Tibial artery (tissue), 4 donors: Measurements from ENCODE around the gene SMDT1.
"Not testable (repeated sequence)": the region's sequence is repeated elsewhere in the genome, so short reads cannot be mapped to it uniquely, and the experiment has no call there.

Source experiments
- DNase-seq, 2 donors: peaks; one replicate each; pipeline ENCODE4 v3.0.0-alpha.2; 2019
- H3K27ac ChIP-seq, 2 donors: fragments of 200-600 bp; sonication (generic) in 1 of 2; 1 replicate in 1 of 2; 2 replicates in 1 of 2; pipeline ENCODE4 v1.5.1; 2018 to 2019; ENCODE audit warnings: mild to moderate bottlenecking in 1 of 2
- H3K27me3 ChIP-seq, 2 donors: fragments of 200-600 bp; sonication (generic) in 1 of 2; one replicate each; pipeline versions ENCODE4 v1.5.1 to v1.6.0; 2016 to 2019
- H3K36me3 ChIP-seq, 3 donors: fragments of 200-600 bp; sonication (generic) in 2 of 3; one replicate each; pipeline ENCODE4 v1.5.1; 2016 to 2019; ENCODE audit warnings: mild to moderate bottlenecking in 2 of 3
- H3K4me1 ChIP-seq, 4 donors: fragments of 200-600 bp; sonication (generic) in 2 of 4; 1 replicate in 3 of 4; 2 replicates in 1 of 4; pipeline ENCODE4 v1.5.1; 2016 to 2019
- H3K4me3 ChIP-seq, 2 donors: fragments of 200-600 bp; sonication (generic) in 1 of 2; 1 replicate in 1 of 2; 2 replicates in 1 of 2; pipeline ENCODE4 v1.5.1; 2018 to 2019; ENCODE audit warnings: mild to moderate bottlenecking in 2 of 2
- H3K9me3 ChIP-seq, 3 donors: fragments of 200-600 bp; sonication (generic) in 1 of 3; one replicate each; pipeline ENCODE4 v1.5.1; 2016 to 2019
- intact Hi-C: fragments of 100-400 bp; cut with DNase I; formaldehyde crosslinking; loops from one replicate; pipeline ENCODE4 v1.15.0; 2023; ENCODE audit warnings: low total_unique reads
- TF ChIP-seq, protein P1 (sequence below), 2 experiments: fragments of 200-600 bp in 1 of 2; fragments of 450-650 bp in 1 of 2; IDR thresholded peaks; one replicate each; pipeline ENCODE4 v1.5.1; 2017 to 2019; ENCODE audit warnings: antibody characterized with exemption in 2 of 2, mild to moderate bottlenecking in 1 of 2, moderate library complexity in 1 of 2

SMDT1 gene

DNA sequence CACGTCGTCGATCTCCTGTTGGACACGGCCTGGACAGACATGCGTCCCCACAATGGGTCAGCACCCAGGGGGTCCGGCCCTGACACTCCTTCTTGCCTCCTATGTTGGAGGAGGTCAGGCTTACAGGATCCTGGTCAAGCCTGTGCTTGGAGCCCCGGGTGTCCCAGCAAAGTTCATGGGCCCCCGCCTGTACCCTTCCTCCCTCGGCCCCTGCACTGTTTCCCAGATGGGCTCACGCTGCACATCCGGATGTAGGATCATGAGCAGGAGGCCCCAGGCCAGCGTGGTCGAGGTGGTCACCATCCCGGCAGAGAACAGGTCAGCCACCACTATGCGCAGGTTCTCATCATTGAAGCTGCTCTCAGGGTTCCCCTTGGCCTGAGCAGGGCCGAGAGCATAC lies 48.1 kb downstream of the SMDT1 start:
- Histone ChIP-seq H3K36me3 (no peaks in the 10 kb centered on the region), H3K27ac (no peak overlapping the region), H3K9me3 (no peaks in the 10 kb centered on the region), H3K4me1 (no peaks in the 10 kb centered on the region), H3K4me3 (no peak overlapping the region), H3K27me3 (no peaks in the 10 kb centered on the region)
- DNase-seq: no peak
- intact Hi-C loops: no loop called here
- TF ChIP-seq, protein P1, sequence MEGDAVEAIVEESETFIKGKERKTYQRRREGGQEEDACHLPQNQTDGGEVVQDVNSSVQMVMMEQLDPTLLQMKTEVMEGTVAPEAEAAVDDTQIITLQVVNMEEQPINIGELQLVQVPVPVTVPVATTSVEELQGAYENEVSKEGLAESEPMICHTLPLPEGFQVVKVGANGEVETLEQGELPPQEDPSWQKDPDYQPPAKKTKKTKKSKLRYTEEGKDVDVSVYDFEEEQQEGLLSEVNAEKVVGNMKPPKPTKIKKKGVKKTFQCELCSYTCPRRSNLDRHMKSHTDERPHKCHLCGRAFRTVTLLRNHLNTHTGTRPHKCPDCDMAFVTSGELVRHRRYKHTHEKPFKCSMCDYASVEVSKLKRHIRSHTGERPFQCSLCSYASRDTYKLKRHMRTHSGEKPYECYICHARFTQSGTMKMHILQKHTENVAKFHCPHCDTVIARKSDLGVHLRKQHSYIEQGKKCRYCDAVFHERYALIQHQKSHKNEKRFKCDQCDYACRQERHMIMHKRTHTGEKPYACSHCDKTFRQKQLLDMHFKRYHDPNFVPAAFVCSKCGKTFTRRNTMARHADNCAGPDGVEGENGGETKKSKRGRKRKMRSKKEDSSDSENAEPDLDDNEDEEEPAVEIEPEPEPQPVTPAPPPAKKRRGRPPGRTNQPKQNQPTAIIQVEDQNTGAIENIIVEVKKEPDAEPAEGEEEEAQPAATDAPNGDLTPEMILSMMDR (IDR thresholded peaks at IDR 0.05): no peak

DNA sequence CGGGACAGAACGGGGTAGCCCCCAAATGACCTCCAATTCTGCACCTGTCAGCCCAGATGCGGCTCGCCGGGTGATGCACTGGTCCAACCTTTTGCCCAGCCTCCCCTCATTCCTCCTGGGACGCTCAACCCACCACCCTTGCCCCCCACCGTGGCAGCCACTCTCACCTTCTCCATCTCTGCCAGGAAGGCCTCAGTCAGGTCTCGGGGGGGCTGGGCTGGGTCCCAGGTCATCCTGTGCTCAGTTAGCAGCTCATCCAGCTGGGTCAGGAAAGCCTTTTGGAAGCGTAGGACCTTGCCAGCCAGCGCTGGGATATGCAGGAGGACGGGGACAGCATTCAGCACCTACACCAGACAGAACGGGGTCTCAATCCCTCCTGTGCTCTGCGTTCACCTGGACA lies 48.5 kb downstream of the SMDT1 start:
- H3K9me3 ChIP-seq, H3K36me3 ChIP-seq, H3K27me3 ChIP-seq, DNase-seq, H3K27ac ChIP-seq, H3K4me3 ChIP-seq, intact Hi-C loops, H3K4me1 ChIP-seq: not testable (repeated sequence)

DNA sequence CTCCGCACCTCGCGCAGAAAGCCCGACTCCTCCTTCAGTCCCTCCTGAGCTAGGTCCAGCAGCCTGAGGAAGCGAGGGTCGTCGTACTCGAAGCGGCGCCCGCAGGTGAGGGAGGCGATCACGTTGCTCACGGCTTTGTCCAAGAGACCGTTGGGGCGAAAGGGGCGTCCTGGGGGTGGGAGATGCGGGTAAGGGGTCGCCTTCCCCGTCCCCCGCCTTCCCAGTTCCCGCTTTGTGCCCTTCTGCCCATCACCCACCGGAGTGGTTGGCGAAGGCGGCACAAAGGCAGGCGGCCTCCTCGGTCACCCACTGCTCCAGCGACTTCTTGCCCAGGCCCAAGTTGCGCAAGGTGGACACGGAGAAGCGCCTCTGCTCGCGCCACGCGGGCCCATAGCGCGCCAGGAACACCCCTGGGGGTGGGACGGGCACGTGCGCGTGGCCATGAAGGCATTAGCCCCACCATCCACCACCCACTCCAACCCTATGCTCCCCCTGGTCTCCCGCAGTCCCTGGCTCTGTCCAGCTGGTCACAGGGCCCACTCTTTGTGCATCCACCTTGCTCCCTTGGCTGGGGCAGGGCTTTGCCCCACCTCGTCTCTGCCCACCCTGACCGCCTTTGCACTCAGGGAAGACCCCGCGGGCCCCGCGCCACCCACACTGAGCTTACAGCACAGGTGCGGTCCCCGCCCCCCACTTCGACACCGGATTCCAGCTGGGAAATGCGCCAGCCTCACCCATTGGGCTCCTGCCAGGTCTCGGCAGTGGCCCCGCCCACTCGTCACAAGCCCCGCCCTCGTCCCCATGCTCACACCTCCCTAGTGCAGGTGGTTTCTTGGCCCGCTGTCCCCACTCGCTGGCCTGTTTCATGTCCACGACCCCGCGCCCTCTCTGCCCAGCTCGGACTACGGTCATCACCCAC lies 49.5 kb downstream of the SMDT1 start:
- intact Hi-C loops, H3K4me1 ChIP-seq, H3K4me3 ChIP-seq, DNase-seq, H3K36me3 ChIP-seq, H3K27me3 ChIP-seq, H3K9me3 ChIP-seq, H3K27ac ChIP-seq: not testable (repeated sequence)

DNA sequence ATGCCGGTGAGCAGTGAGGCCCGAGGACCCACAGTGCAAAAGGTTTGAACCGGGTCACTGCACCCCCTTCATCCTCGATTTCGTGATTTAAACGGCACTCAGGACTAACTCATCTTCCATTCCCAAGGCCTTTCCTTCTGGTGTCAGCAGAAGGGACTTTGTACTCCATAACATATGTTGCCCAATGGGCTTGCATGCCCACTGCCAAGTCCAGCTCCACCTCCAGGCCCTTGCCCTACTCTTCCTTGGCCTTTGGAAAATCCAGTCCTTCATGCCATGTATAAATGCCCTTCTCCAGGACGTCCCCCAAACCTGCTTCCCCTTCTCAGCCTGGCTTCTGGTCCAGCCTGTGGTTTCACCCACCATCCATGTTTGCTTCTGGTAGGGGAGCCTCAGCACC lies 50.7 kb downstream of the SMDT1 start:
- intact Hi-C loops: not testable (repeated sequence)

DNA sequence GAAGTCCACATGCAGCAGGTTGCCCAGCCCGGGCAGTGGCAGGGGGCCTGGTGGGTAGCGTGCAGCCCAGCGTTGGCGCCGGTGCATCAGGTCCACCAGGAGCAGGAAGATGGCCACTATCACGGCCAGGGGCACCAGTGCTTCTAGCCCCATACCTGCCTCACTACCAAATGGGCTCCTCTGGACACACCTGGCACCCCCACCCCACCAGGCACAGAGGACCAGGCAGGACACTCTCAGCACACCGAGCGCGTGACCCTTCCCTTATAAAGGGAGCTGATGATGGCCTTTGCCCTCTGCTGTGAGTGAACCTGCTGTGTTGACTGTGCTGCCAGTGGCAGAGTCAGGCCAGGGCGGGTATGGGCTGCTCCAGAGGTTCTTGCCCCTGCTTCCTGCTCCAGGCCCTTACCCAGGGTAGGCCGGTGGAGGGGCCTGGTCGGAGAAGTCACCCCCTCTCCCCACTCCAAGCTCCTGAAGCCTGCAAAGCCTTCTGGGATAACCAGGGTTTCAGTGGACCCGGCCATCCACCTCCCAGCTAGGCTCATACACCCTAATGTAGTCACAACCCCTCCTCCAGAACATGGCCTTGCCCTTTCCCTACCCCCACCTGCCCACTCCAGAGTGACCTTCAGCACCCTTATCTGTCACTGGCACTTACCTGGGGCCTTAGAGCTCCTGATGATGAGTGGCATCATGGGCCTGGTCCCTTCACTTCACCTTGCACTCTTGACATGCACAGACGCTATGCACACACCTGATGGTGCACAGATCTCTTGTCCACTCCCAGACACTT lies 51.3 kb downstream of the SMDT1 start, which contains the start of gene CYP2D6:
CYP2D6 (minus strand) TSS at position 172 of the 793 bp plus-strand sequence; CDS start at position 153, 19 bp downstream.
- intact Hi-C loops, H3K4me3 ChIP-seq, H3K27me3 ChIP-seq, H3K4me1 ChIP-seq, H3K36me3 ChIP-seq, H3K27ac ChIP-seq, DNase-seq, H3K9me3 ChIP-seq: not testable (repeated sequence)

More for the DNA sequence above, 50.7 kb downstream of the SMDT1 start:
- H3K27ac ChIP-seq, DNase-seq, H3K27me3 ChIP-seq, H3K4me3 ChIP-seq, H3K9me3 ChIP-seq, H3K4me1 ChIP-seq, H3K36me3 ChIP-seq: not testable (repeated sequence)

DNA sequence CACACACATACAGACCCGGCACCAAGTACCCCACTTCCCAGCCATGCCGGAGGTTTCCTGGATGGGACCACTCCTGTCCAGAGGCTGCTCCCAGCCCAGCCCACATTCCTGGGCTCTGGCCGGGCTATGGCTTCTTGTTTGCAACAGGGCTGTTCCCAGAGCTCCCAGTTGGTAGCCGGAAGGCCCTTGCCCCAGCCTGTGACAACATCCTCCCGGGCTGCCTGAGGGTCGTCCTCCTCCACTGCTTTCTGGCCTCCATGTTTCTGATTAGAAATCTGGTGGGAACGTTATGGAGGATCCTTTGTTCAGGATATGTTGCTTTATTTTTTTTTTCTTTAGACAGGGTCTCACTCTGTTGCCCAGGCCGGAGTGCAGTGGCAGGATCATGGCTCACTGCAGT lies 52.1 kb downstream of the SMDT1 start:
- Histone ChIP-seq H3K4me3 (no peak overlapping the region), H3K27ac (no peak overlapping the region), H3K4me1 (no peaks in the 10 kb centered on the region), H3K9me3 (peaks cover 0 to 5% (median 0%) of the 10 kb centered on the region in 3 donors), H3K36me3 (no peaks in the 10 kb centered on the region), H3K27me3 (peaks cover 0 to 2% of the 10 kb centered on the region in 2 donors)
- TF ChIP-seq, protein P1 (IDR thresholded peaks at IDR 0.05): no peak
- intact Hi-C loops: no loop called here
- DNase-seq: no peak

DNA sequence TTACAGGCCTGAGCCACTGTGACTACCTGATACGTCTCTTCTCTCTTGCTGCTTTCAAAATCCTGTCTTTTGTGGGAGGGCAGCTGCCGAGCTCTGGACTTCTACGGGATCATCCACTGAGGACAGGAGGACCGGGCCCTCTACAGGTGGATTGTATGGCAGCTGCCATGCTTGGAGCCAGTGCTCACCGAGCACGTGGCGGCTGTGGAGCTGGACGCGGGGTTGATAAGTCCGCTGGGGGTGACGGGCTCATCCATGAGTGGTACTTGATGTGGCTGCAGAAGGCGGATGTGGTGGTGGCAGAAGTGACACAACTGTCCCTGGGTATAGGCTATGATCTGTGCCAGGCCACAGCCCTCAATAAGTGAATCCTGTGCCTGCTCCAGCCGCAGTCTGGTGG lies 53.0 kb downstream of the SMDT1 start:
- Histone ChIP-seq H3K4me1 (no peaks in the 10 kb centered on the region), H3K4me3 (no peak overlapping the region), H3K27me3 (peaks cover 0 to 2% of the 10 kb centered on the region in 2 donors), H3K27ac (no peak overlapping the region), H3K36me3 (no peaks in the 10 kb centered on the region), H3K9me3 (peaks cover 0 to 5% (median 0%) of the 10 kb centered on the region in 3 donors)
- intact Hi-C loops: no loop called here
- TF ChIP-seq, protein P1 (IDR thresholded peaks at IDR 0.05): no peak
- DNase-seq: no peak
